Activated CD8-positive, alpha-beta memory T cell treated with anti-CD3 and anti-CD28 coated beads, Interleukin-2, amount 50 U/mL, for 24 hours (primary cell): ENCODE data around the gene MBD3L4.
"Not testable (repeated sequence)": the region's sequence is repeated elsewhere in the genome, so short reads cannot be mapped to it uniquely, and the experiment has no call there.

Experiments used
- DNase-seq: peaks from one replicate; pipeline ENCODE4 v3.0.0-alpha.2; 2020; ENCODE audit errors: extremely low read depth

The MBD3L4 gene

DNA sequence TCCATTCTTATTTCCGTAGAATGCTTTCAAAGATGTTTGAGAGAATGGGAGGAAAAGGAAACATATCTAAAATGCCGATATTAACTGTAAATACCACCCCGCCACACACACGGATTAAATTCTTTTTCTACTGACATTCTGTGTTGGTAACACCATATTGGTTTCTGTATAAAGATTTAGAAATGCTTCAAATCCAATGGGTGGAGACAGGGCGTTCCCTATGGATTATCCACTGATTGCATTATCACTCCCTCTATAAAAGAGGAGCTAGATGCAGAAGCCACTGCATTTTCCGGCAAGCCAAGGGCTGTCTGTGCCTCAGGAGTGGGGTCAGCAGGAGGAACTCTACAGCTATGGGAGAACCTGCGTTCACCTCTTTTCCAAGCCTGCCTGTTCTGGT lies 9.0 kb upstream of the MBD3L4 start, which contains the start of gene MBD3L2:
Gene MBD3L2 (plus strand): TSS at position 301 of the 400 bp plus-strand sequence. CDS start 53 bp downstream, at position 354.
- not testable (repeated sequence) for DNase-seq

DNA sequence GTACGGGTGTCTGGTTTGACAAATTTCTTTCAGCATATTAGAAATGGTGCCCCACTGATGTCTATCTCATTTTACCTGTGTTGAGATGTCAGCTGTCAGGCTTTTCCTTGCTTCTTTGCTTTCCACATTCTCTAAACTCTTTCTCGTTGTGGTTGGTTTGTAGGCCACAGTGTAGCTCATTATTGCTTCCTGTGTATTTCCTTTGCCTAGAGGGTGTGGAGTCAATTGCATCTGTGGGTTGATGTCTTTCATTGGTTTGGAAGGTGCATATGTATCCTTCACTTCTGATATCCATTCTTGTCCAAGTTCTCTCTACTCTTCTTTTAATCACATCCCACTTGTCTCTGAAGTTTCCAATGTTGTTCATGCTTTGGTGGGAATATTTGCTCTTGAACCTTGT lies 1.6 kb upstream of the MBD3L4 start:
- DNase-seq, result not testable (repeated sequence)

DNA sequence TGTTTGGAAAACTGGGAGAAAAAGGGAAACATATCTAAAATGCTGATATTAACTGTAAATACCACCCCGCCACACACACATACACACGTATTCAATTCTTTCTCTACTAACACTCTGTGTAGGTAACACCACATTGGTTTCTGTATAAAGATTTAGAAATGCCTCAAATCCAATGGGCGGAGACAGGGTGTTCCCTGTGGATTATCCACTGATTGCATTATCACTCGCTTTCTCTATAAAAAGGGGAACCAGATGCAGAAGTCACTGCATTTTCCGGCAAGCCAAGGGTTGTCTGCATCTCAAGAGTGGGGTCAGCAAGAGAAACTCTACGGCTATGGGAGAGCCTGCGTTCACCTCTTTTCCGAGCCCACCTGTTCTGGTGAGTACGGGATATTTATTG lies 9.7 kb downstream of the MBD3L4 start, which contains the start of gene MBD3L5:
Gene MBD3L5 (plus strand): TSS at position 301 of the 400 bp plus-strand sequence. CDS start 34 bp downstream, at position 335.
- DNase-seq, result not testable (repeated sequence)

DNA sequence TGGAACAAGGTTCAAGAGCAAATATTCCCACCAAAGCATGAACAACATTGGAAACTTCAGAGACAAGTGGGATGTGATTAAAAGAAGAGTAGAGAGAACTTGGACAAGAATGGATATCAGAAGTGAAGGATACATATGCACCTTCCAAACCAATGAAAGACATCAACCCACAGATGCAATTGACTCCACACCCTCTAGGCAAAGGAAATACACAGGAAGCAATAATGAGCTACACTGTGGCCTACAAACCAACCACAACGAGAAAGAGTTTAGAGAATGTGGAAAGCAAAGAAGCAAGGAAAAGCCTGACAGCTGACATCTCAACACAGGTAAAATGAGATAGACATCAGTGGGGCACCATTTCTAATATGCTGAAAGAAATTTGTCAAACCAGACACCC lies 11.2 kb downstream of the MBD3L4 start:
- DNase-seq, result not testable (repeated sequence)

DNA sequence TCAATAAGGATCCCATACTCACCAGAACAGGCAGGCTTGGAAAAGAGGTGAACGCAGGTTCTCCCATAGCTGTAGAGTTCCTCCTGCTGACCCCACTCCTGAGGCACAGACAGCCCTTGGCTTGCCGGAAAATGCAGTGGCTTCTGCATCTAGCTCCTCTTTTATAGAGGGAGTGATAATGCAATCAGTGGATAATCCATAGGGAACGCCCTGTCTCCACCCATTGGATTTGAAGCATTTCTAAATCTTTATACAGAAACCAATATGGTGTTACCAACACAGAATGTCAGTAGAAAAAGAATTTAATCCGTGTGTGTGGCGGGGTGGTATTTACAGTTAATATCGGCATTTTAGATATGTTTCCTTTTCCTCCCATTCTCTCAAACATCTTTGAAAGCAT lies 18.6 kb downstream of the MBD3L4 start, which contains the start of gene MBD3L2B:
Gene MBD3L2B (minus strand): TSS at position 101 of the 400 bp plus-strand sequence. CDS start 34 bp downstream, at position 67.
- DNase-seq, result not testable (repeated sequence)

DNA sequence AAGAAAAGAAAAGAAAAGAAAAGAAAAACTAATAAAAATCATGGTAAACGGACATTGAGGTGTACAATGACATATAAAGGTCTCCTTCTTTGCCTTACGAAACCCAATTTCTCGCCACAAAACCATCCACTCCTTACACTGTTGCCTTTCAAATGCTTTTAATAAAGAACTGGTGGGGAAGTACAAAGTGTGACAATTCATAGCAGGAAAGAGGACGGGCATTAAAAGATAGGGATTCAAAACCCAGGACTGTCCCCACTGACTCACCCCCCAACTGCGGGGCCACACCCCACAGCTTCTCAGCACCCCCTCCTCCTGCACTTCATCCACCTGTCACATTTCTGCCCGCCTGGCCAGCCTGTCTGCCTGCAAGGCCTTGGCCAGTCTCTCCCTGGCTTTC lies 21.2 kb downstream of the MBD3L4 start:
- no peak for DNase-seq

DNA sequence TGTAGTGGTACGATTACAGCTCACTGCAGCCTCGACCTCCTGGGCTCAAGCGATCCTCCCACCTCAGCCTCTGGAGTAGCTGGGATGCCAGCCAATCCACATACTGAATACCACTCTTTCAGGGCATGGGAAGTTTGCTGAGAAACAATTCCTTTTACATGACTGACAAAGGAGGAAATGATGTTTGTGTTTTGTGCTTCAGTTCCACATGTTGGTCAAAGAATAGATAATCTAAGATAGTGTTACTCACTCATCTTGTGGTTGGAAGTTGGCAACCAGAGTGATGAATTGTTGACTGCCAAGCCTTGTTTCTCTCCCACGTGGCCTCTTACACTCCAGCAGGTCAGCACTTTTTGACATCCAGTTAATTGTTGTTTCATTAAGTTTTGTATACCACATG lies 26.3 kb downstream of the MBD3L4 start:
- DNase-seq, result no peak

DNA sequence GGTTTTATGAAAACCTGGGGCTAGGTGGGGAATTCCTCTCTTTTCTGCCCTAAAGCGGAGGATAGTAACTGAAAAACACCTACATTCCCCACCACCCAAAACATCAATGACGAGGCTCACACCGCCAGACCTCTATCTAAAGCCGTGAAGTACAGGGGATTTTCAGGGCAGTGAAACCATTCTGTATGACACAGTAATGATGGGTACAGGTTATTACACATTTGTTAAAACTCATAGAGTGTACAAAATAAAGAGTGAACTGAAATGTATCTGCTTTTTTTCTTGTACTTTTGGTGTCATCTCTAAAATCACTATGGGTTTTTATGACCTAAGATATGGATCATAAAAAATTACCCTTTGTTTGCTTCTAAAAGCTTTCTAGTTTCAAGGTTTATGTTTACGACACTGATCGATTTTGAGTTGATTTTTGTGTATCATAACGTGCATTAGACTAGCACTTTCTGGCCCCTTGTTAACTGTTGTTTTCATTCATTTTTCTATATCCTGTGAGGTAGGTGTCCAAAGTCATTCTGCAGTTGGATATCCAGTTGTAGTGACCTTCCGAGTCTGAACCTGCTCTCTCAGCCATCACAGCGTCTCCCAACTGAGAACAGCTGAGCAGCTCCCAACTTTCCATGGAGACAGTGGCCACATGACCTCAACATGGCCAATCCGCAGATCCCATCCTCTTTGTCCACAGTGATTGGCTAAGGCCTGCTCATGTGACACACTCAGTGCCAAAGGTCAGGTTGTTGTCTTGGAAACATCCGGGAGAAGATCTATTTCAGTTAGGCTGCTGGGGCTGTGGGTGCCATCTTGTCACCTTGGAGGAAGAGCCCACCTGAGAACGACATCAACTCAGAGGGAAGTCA lies 29.0 kb downstream of the MBD3L4 start:
- DNase-seq, result no peak

DNA sequence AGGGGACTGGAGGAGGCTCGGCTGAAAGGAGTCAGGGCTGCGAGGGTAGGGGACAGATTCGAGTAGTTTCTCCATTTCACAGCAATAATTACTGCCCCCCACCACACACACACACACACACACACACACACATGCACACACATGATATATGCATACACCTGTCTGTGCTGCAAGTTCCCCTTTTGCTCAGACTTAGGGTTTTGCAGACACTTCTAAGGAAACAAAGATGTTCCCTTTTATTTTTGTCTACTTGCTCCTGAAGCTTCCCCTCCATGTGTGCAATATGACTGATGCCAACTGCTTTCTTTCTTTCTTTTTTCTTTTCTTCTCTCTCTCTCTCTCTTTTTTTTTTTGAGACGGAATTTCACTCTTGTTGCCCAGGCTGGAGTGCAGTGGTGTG lies 32.1 kb downstream of the MBD3L4 start:
- no peak for DNase-seq

DNA sequence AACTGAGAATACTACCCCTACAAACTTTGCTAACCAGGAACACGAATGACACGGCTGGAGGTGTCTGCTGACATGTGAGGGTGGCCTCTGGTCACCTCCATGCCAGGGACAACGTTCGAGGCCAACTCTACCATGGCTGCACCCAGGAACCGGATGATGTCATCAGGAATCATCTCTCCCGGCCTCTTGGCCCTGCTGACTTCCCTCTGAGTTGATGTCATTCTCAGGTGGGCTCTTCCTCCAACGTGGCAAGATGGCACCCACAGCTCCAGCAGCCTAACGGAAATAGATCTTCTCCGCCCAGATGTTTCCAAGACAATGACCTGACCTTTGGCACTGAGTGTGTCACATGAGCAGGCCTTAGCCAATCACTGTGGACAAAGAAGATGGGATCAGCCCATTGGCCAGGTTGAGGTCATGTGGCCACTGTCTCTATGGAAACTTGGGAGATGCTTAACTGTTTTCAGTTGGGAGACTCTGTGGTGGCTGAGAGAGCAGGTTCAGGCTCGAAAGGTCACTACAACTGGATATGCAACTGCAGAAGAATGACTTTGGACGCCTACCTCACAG lies 33.8 kb downstream of the MBD3L4 start:
- DNase-seq, result no peak

DNA sequence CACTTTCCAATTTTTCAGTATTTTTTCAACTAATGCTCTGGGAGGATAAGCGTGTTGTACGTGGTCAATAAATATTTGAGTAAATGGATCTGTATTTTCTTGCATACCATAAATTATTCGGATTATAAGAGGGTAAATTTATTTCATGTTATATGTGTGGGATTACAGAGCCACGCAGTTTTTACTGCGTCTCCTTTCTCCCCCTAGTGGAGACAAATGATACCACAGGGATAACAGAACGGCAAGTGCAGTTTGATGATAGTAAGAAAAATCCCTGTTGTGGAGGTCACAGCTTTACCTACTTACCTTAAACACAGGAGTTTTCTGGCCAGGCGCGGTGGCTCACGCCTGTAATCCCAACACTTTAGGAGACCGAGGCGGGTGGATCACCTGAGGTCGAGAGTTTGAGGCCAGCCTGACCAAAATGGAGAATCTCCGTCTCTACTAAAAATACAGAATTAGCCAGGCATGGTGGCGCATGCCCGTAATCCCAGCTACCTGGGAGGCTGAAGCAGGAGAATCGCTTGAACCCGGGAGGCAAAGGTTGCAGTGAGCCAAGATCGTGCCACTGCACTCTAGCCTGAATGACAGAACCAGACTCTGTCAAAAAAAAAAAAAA lies 35.6 kb downstream of the MBD3L4 start:
- no peak for DNase-seq

DNA sequence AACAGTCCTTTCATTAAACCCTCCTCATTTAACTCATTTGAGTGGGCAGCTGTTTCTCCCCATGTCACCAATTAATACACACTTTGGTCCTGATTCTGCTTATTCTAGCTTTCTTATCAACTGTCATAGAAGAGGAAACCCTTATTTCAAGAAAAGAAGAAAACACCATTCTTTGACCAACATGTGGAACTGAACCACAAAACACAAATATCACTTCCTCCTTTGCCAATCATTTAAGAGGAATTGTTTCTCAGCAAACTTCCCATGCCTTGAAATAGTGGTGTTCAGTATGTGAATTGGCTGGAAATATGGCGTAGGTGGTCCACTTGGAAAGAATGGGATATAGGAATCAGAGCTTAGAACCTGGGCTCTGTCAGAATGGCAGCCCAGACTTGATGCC lies 39.2 kb downstream of the MBD3L4 start:
- no peak for DNase-seq

DNA sequence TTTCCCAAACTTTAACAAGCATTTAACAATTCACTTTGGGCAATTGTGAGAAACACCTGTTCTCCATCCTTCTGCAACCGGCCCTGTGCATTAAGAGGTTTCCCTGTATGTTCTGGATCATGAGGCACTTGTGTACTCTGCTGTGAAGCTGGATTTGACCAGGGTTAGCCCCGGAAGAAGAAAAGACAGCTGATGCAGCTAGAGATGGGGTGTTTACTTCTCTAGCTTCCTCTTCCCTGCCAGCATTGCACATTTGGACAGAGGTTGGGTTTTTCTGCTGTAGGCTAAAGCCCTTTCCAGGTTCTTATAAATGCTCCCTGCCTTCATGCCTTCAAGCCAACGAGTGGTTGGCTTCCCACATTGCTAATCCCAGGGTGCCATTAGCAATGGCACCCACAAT lies 39.6 kb downstream of the MBD3L4 start:
- no peak for DNase-seq

DNA sequence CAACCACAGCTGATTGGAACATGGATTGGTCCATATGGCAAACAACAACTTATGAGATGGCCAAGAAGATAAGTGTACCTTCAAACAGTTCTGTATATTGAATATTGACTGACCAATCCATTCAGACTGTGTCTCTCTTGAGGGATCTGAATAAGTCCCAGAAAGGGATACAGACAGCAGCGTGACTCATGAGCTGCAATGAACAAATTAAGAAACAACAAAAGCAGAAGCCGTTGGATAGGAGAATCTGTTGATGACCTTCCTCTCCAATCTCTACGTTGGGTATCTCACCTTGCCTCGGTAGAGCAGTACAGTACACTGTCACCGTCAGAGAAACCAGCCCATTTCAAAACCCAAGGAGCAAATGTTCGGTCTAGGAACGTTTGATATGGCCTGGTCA lies 40.0 kb downstream of the MBD3L4 start:
- DNase-seq, result no peak

DNA sequence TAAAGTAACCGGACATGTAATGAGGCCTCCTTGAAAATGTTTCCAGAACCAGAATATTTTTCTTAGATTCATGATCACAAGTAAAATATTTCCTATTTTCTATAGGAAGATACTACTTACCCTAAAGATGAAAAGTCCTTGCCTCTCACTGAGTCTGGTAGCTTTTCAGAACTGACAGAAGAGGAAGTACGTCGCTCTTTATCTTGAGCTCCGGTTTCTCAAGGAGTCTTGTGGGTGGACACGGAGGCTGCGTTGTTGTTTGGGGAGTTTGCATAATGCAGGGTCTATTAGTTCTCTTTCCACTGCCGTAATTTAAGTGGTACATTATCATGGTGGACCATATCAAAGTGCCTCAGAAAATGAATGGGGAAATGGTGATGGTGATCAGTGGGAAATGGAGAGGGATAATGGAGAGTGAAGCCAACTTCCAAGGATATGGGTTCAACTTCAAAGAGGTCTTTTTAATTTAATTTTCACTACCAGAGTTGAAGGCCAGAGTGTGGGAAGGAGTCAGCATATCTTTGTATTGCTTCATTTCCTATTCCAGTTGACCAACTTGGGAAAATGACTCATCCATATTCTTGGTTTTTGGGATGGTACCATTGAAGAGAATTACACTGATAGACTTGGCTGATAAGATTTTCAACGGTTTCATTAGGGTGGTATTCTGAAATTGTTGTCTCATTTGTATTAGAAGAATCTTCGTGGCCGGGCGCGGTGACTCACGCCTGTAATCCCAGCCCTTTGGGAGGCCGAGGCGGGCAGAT lies 42.1 kb downstream of the MBD3L4 start:
- no peak for DNase-seq

DNA sequence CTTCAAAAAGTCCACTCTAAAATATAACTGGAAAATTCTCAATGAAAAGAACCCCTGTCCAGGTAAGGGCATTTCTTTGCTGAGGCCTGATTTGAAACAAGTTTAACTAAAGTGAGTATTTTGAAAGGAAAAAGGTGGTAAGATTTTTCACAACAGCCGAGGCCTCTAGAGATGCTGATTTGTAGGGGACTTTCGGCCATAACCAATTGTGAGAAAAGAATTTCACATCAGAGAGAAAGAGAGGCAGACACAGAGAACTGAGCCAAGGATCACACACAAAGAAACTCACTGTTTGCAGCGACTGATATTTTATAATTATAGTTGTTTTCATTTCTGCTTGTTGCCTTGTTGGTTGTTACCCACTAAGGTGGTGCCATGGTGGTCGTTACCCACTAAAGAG lies 43.2 kb downstream of the MBD3L4 start:
- DNase-seq, result no peak

DNA sequence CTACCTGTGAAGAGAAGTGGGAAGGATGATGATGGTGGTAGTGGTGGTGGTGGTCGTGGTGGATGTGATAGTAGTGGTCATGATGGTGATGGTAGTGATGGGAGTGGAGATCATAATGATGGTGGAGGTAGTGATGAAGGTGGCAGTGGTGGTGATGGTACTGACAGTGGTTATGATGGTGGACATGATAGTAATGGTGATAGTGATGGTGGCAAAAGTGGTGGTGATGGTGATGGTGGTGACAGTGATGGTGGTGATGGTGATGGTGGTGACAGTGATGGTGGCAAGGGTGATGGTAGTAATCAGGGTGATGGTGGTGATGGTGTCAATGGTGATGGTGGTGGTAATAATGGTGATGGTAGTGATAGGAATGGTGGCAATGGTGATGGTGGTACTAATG lies 44.9 kb downstream of the MBD3L4 start:
- no peak for DNase-seq

DNA sequence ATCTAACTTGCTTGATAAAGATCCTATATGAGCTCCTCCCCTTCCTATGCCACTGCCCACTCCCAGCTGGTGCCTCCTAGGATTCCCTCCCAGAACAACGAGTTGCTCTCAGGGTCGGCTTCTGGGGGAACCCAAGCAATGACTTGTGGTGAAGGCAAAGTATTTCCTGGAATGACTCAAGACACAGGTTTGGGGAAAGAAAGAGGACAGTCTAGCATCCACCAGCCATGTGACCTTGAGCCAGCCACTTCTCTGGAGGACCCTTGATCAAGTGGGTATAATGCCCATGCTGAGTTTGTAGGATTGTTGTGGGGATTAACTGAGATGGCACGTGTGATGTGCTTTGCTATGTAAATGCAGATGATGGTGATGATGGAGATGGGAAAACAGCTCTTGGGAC lies 51.7 kb downstream of the MBD3L4 start:
- DNase-seq, result no peak

DNA sequence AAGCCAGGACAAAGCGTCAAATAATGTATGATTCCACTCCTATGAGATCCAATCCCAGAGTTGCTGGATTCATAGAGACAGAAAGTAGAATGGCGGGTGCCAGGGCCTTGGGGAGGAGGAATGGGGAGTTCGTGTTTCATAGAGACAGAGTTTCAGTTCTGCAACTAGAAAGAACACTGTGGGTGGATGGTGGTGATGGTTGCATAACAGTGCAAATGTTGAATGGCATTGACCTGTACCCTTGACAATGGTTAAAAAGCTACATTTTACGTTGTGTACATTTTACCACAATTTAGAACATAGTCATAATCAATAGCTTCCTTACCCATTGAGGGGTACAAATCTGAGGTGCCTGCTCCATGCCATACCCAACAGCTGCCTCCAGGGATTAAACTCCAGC lies 52.1 kb downstream of the MBD3L4 start:
- DNase-seq, result no peak
